Skeletal muscle satellite cell (primary cell): ENCODE data around the gene SPACA4.
A peak's percentile ranks its signal among the peaks of the same experiment; 100 is the strongest.

Source experiments
- H3K27me3 ChIP-seq: 2 replicates; pipeline ENCODE4 v1.7.0; 2013; ENCODE audit warnings: low read length; ENCODE audit not compliant: control insufficient read depth, insufficient read depth
- H3K36me3 ChIP-seq: 2 replicates; pipeline ENCODE4 v1.7.0; 2013; ENCODE audit warnings: mild to moderate bottlenecking, control low read depth, low read length; ENCODE audit not compliant: insufficient read depth
- H3K4me1 ChIP-seq: 2 replicates; pipeline ENCODE4 v1.7.0; 2013; ENCODE audit warnings: low read length; ENCODE audit not compliant: control insufficient read depth, insufficient read depth
- H3K4me2 ChIP-seq: 2 replicates; pipeline ENCODE4 v1.7.0; 2013; ENCODE audit warnings: mild to moderate bottlenecking, low read length
- H3K4me3 ChIP-seq: 2 replicates; pipeline ENCODE4 v1.7.0; 2013; ENCODE audit warnings: low read length
- H3K9ac ChIP-seq: 2 replicates; pipeline ENCODE4 v1.7.0; 2013; ENCODE audit warnings: mild to moderate bottlenecking, low read depth, low read length, moderate library complexity
- H3K9me3 ChIP-seq: replicated peaks from 2 replicates; pipeline ENCODE4 v1.7.0; 2013; ENCODE audit warnings: mild to moderate bottlenecking, control low read depth, low read length

SPACA4 gene

GRCh38 chr19:48598996-48599700 is 7.4 kb upstream of the SPACA4 start:
- H3K27me3 ChIP-seq, result peaks cover 7% of the 10 kb centered on the region

DNA sequence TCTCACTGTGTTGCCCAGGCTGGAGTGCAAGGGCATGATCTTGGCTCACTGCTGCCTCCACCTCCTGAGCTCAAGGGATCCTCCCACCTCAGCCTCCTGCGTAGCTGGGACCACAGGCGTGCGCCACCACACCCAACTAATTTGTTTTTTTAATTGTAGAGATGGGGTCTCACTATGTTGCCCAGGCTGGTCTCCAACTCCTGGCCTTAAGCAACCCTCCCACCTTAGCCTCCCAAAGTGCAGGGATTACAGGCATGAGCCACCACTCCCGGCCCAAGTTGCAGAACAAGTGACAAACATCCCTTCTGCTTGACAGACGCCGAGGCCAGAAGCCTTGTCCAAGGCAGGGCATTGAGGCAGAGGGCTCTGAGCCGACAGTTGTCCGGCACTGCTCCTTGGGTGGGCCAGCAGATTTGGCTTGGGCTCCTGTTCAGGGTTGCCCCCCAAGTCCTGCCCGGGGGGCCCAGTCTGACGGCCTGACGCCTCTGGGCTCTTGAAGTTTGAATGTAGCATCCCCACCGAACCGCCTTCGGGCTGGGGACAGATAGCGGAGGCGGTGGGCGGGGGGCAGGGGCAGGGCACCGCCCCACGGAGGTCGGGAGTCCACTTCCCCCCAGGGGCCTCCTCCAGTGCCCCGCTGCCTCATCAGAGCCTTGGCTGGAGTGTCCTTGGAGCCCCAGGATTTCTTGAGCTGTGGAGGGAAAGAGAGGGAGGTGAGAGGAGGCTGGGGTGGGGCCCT is 5.7 kb upstream of the SPACA4 start:
- Histone ChIP-seq H3K4me1 (no peaks in the 10 kb centered on the region), H3K36me3 (no peaks in the 10 kb centered on the region), H3K9ac (no peak overlapping the region), H3K27me3 (peaks cover 7% of the 10 kb centered on the region), H3K4me3 (no peak overlapping the region), H3K9me3 (no peaks in the 10 kb centered on the region), H3K4me2 (no peak overlapping the region)

More at GRCh38 chr19:48598996-48599700, 7.4 kb upstream of the SPACA4 start:
- Histone ChIP-seq H3K9ac (no peak overlapping the region), H3K4me3 (no peak overlapping the region), H3K36me3 (no peaks in the 10 kb centered on the region), H3K4me1 (no peaks in the 10 kb centered on the region), H3K4me2 (no peak overlapping the region), H3K9me3 (no peaks in the 10 kb centered on the region)

DNA sequence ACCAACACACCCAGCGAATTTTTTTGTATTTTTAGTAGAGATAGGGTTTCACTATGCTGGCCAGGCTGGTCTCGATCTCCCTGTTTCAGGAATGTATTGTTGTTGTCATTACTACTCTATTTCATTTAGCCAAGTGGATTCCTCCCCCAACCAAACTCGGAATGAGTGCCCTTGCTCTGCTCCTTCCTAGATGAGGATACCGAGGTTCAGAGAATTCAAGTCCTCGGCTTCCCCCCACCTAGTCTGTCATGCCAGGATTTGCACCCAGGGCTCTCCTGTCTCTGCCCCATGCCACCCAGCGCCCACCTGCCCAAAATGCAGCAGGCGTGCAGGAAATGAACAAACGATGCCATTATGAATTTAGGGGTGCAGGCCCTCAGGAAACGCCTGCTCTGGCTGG is 3.5 kb upstream of the SPACA4 start:
- peaks cover 7% of the 10 kb centered on the region for H3K27me3 ChIP-seq
- no peaks in the 10 kb centered on the region for H3K4me1 ChIP-seq
- no peaks in the 10 kb centered on the region for H3K9me3 ChIP-seq
- H3K36me3 ChIP-seq, result no peaks in the 10 kb centered on the region
- no peak overlapping the region for H3K9ac ChIP-seq
- H3K4me2 ChIP-seq, result no peak overlapping the region
- H3K4me3 ChIP-seq, result no peak overlapping the region

- Histone ChIP-seq H3K36me3 (no peaks in the 10 kb centered on the region), H3K4me3 (no peak overlapping the region), H3K4me2 (no peak overlapping the region), H3K9me3 (no peaks in the 10 kb centered on the region), H3K4me1 (no peaks in the 10 kb centered on the region), H3K27me3 (peaks cover 6% of the 10 kb centered on the region), H3K9ac (no peak overlapping the region)
Observed at GRCh38 chr19:48603449-48603848, 3.1 kb upstream of the SPACA4 start.

DNA sequence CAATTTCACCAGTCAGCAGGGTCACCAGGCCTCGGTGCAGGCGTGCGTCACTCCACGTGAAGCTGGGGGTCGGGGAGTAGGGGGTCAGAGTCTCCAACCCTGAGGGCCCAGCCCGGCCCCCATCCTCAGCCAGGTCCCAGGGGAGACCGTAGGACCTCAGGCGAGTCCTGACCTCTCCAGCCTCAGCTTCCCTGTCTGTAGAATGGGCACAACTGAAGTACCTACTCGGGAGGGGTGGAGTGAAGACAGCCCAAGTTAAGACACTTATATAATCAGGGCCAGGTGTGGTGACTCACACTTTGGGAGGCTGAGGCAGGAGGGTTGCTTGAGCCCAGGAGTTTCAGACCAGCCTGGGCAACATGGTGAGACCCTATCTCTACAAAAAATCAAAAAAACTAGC is 2.7 kb upstream of the SPACA4 start:
- peaks cover 2% of the 10 kb centered on the region for H3K27me3 ChIP-seq
- no peaks in the 10 kb centered on the region for H3K36me3 ChIP-seq
- H3K4me3 ChIP-seq, result no peak overlapping the region
- H3K4me2 ChIP-seq, result no peak overlapping the region
- no peaks in the 10 kb centered on the region for H3K9me3 ChIP-seq
- H3K9ac ChIP-seq, result no peak overlapping the region
- no peaks in the 10 kb centered on the region for H3K4me1 ChIP-seq

- H3K27me3 ChIP-seq, result no peaks in the 10 kb centered on the region
- H3K4me2 ChIP-seq, result no peak overlapping the region
- no peaks in the 10 kb centered on the region for H3K9me3 ChIP-seq
- H3K4me3 ChIP-seq, result no peak overlapping the region
- H3K36me3 ChIP-seq, result peaks cover 4% of the 10 kb centered on the region
- H3K4me1 ChIP-seq, result no peaks in the 10 kb centered on the region
- H3K9ac ChIP-seq, result no peak overlapping the region
Observed at GRCh38 chr19:48607359-48607755, 815 bp downstream of the SPACA4 start.

GRCh38 chr19:48608798-48609263 is 2.3 kb downstream of the SPACA4 start:
- Histone ChIP-seq H3K4me1 (peaks cover 12% of the 10 kb centered on the region), H3K27me3 (no peaks in the 10 kb centered on the region), H3K9ac (no peak overlapping the region), H3K4me3 (no peak overlapping the region), H3K9me3 (no peaks in the 10 kb centered on the region), H3K36me3 (peaks cover 4% of the 10 kb centered on the region), H3K4me2 (peak overlapping the region; percentile 46)

GRCh38 chr19:48609571-48610108 is 3.1 kb downstream of the SPACA4 start:
- Histone ChIP-seq H3K4me1 (peaks cover 21% of the 10 kb centered on the region), H3K27me3 (no peaks in the 10 kb centered on the region), H3K9ac (no peak overlapping the region), H3K4me2 (no peak overlapping the region), H3K4me3 (no peak overlapping the region), H3K36me3 (peaks cover 5% of the 10 kb centered on the region), H3K9me3 (no peaks in the 10 kb centered on the region)

GRCh38 chr19:48611872-48612271 is 5.3 kb downstream of the SPACA4 start:
- Histone ChIP-seq H3K27me3 (no peaks in the 10 kb centered on the region), H3K4me3 (no peak overlapping the region), H3K36me3 (peaks cover 28% of the 10 kb centered on the region), H3K9ac (no peak overlapping the region), H3K9me3 (no peaks in the 10 kb centered on the region), H3K4me1 (peaks cover 42% of the 10 kb centered on the region), H3K4me2 (no peak overlapping the region)

- Histone ChIP-seq H3K36me3 (peaks cover 41% of the 10 kb centered on the region), H3K4me1 (peaks cover 53% of the 10 kb centered on the region), H3K27me3 (no peaks in the 10 kb centered on the region), H3K9me3 (no peaks in the 10 kb centered on the region), H3K4me3 (no peak overlapping the region), H3K4me2 (peak overlapping the region; percentile 59), H3K9ac (no peak overlapping the region)
Observed at GRCh38 chr19:48613024-48613851, 6.7 kb downstream of the SPACA4 start.

GRCh38 chr19:48613852-48614435 is 7.4 kb downstream of the SPACA4 start:
- Histone ChIP-seq H3K36me3 (peaks cover 42% of the 10 kb centered on the region), H3K4me2 (peak overlapping the region; percentile 23), H3K4me1 (peaks cover 53% of the 10 kb centered on the region), H3K4me3 (no peak overlapping the region), H3K9me3 (no peaks in the 10 kb centered on the region), H3K27me3 (no peaks in the 10 kb centered on the region), H3K9ac (peak overlapping the region; percentile 25)
